Transverse colon (tissue), 4 donors: ENCODE results near the gene POTEB. TPM values are rescaled to one million over a fixed set of nuclear protein-coding genes. Genes with fewer than 3 reads are reported as not detected.
"Not testable (repeated sequence)": the region's sequence is repeated elsewhere in the genome, so short reads cannot be mapped to it uniquely, and the experiment has no call there.

Experiments
- DNase-seq: peaks from one replicate; pipeline ENCODE4 v3.0.0-alpha.2; 2019
- H3K27ac ChIP-seq, 4 donors: fragments of 200-600 bp; sonication (generic); 2 replicates each; pipeline ENCODE4 v1.5.1; 2016 to 2018; ENCODE audit warnings: inconsistent platforms in 4 of 4
- H3K27me3 ChIP-seq: fragments of 200-600 bp; sonication (generic); 2 replicates; pipeline ENCODE4 v1.5.1; 2017; ENCODE audit warnings: inconsistent platforms
- H3K36me3 ChIP-seq, 4 donors: fragments of 200-600 bp; sonication (generic); 2 replicates each; pipeline ENCODE4 v1.5.1; 2017 to 2019; ENCODE audit warnings: inconsistent platforms in 4 of 4
- H3K4me1 ChIP-seq, 4 donors: fragments of 200-600 bp; sonication (generic); 2 replicates each; pipeline ENCODE4 v1.5.1; 2017 to 2020; ENCODE audit warnings: inconsistent platforms in 4 of 4
- H3K4me3 ChIP-seq, 4 donors: fragments of 200-600 bp; sonication (generic); 1 replicate in 1 of 4; 2 replicates in 3 of 4; pipeline versions ENCODE4 v1.5.1 to v1.6.1; 2017 to 2019; ENCODE audit warnings: inconsistent platforms in 4 of 4
- H3K9me3 ChIP-seq, 2 donors: fragments of 200-600 bp; sonication (generic); 2 replicates each; pipeline ENCODE4 v1.5.1; 2017 to 2019; ENCODE audit warnings: inconsistent platforms in 2 of 2
- WGBS, 2 donors: methylation state at CpG; one replicate each; pipeline ENCODE4 v1.1.5; 2018; ENCODE audit warnings: low coverage in 1 of 2; 5-methylcytosine and 5-hydroxymethylcytosine counted together
- in situ Hi-C, 4 donors: fragments of 200-750 bp; cut with MboI; loops; one replicate each; pipeline versions ENCODE4 v1.15.0 to v1.15.1; 2017; ENCODE audit warnings: low sequenced_read_pairs in 3 of 4, low pct_ligation_motif_present in 1 of 4, low pct_unique_long_range_greater_than_20kb in 1 of 4
- intact Hi-C: fragments of 100-400 bp; cut with DNase I; formaldehyde crosslinking; loops from one replicate; pipeline ENCODE4 v1.15.1; 2023; ENCODE audit warnings: low total_unique reads
- small RNA-seq, 4 donors: library from RNA; depleted of rRNA; stranded (forward); fragments of <200 nt; gene quantifications; one replicate each; pipeline ENCODE3, GENCODE V24; 2016
- total RNA-seq, 4 donors: library from RNA; depleted of rRNA; stranded (reverse); fragments of >200 nt; gene quantifications; one replicate each; pipeline ENCODE4 v1.1.0, GENCODE V29; 2016

Gene POTEB
- total RNA-seq, result not detected

DNA sequence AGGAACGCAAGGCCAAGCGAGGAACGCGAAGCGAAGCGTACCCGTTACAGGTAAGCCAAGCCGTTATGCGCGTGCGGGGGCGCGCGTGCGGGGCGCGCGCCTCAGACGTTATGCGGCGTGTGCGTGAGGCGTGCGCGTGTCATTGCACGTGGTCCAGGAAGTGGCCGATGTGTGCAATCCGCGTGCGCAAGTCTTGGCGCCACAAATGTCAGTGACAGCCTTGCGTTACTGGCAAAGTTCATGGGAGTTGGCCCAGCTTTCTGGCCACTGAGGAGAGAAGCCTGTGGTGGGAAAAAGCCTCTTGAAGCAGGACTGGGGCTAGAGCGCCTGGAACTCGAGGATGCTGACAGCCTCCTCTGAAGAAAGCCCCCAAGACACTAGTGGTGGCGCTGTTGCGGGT lies at the start of gene POTEB:
TSS of gene POTEB (minus strand) at position 101 of the 400 bp plus-strand sequence. CDS start 489 bp downstream, outside the sequence.
- H3K4me3 ChIP-seq, H3K36me3 ChIP-seq, H3K4me1 ChIP-seq, in situ Hi-C loops, H3K9me3 ChIP-seq, H3K27ac ChIP-seq, intact Hi-C loops, DNase-seq, H3K27me3 ChIP-seq: not testable (repeated sequence)
- no CpG with 5 or more reads among the region's 36 CpGs for WGBS, 2 donors

DNA sequence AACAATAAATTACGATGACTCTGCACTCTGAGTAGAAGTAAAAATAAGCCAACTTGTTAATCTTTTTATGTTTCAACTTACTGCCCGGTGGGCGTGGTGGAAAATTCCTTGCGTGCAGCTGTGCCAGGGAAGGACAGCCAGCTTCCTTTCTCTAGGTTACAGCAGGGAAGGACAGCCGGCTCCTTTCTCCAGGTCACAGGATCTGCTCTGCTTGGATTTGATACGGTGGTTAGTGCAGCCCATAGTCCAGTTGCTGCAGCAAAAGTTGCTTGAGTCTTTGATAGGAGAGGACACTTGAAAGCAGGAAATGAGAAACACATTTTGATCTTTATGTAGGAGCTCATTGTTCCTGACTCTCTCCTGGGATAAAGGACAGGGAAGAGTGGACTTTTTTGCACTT lies 13.4 kb upstream of the POTEB start:
- H3K36me3 ChIP-seq, H3K4me3 ChIP-seq, intact Hi-C loops, H3K9me3 ChIP-seq, H3K4me1 ChIP-seq, DNase-seq, H3K27me3 ChIP-seq, in situ Hi-C loops, H3K27ac ChIP-seq: not testable (repeated sequence)
- WGBS, 2 donors, result no CpG with 5 or more reads among the region's 6 CpGs

DNA sequence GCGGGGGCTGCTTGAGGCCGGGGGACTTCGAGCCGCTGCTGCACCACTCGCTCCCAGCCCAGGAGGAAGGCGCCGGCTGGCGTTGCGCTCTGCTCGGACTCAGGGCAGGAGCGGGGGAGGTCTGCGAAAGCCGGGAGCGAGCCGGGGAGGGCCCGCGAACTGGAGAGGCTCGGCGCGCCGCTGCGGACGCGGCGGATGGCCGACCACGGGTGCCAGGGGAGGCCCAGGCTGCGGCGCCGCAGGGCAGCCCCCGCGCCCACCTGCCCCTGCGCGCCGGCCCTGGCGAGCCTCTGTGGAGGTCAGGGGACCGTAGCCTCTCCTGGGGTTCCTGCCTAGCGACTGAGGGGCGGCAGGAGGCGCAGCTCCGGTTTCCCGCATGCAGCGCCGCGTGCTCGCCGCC lies 12.0 kb upstream of the POTEB start:
- H3K27ac ChIP-seq, H3K4me3 ChIP-seq, H3K9me3 ChIP-seq, in situ Hi-C loops, H3K27me3 ChIP-seq, H3K4me1 ChIP-seq, DNase-seq, intact Hi-C loops, H3K36me3 ChIP-seq: not testable (repeated sequence)
- no CpG with 5 or more reads among the region's 47 CpGs for WGBS, 2 donors

DNA sequence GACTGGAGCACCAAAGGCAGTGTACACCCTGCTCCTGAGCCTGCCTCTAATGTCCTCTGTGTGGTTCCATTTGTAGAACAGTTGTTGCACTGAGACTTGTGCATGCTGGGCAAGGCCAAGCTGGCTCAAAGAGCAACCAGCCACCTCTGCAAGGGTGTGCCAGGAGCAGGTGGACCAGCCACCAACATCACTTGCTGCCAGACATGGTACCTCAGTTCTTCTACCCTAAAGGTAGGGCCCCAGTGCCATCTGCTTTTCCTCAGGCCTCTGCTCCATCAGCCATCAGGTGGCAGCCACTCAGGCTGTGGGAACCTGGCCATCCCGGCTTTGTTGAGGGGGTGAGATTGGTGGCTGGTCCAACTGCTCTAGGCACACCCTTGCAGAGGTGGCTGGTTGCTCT lies 38.7 kb downstream of the POTEB start:
- H3K27ac ChIP-seq, H3K9me3 ChIP-seq, H3K36me3 ChIP-seq, DNase-seq, intact Hi-C loops, H3K27me3 ChIP-seq, in situ Hi-C loops, H3K4me1 ChIP-seq, H3K4me3 ChIP-seq: not testable (repeated sequence)
- WGBS, 2 donors, result no CpG with 5 or more reads among the region's 1 CpG

Small RNAs within 50 kb of the gene (small RNA-seq; reads per million reads assigned to genes)
- gene MIR3118-4, result 0 reads per million in 4 donors
- 0 reads per million in 4 donors for gene RNU6-631P

Other genes with a start within 250 kb of the POTEB start
- gene OR4M2, start 202.8 kb upstream of the POTEB start, total RNA-seq, result not detected